ENCODE results near the gene HAP1. TPM values are rescaled to one million over a fixed set of nuclear protein-coding genes. Genes with fewer than 3 reads are reported as not detected.

HAP1 gene
- total and polyA plus RNA-seq, 4 donors: 7.3 to 52.8 (median 33.2) TPM

GRCh38 chr17:41775394-41776226, 41.2 kb upstream of the HAP1 start:
- 65% methylated on average over 11 of the region's 12 CpGs for WGBS (ENCODE audit: insufficient coverage)
- peaks cover 45% of the 10 kb centered on the region for H3K4me1 ChIP-seq (ENCODE audit: control insufficient read depth, insufficient read depth, low read length)
- H3K36me3 ChIP-seq (ENCODE audit: control insufficient read depth, insufficient read depth, low read length): peaks cover 42% of the 10 kb centered on the region

GRCh38 chr17:41773731-41774193, 39.3 kb upstream of the HAP1 start:
- WGBS (ENCODE audit: insufficient coverage): 48% methylated on average over 3 of the region's 8 CpGs
- peak in 1 of 6 donors; percentile 41 for DNase-seq (ENCODE audit: low read depth in 4 of 6, low spot score in 6 of 6)
- Histone ChIP-seq H3K4me3 (ENCODE audit: low read depth, low read length) (no peak overlapping the region), H3K27me3 (ENCODE audit: control insufficient read depth, insufficient read depth, low read length) (no peaks in the 10 kb centered on the region), H3K36me3 (ENCODE audit: control insufficient read depth, insufficient read depth, low read length) (peaks cover 59% of the 10 kb centered on the region), H3K9me3 (ENCODE audit: control insufficient read depth, insufficient read depth, low read length) (no peaks in the 10 kb centered on the region), H3K4me1 (ENCODE audit: control insufficient read depth, insufficient read depth, low read length) (peaks cover 45% of the 10 kb centered on the region), H3K27ac (ENCODE audit: low read depth, low read length) (no peak overlapping the region)

More at GRCh38 chr17:41775394-41776226, 41.2 kb upstream of the HAP1 start:
- H3K27me3 ChIP-seq (ENCODE audit: control insufficient read depth, insufficient read depth, low read length): no peaks in the 10 kb centered on the region
- H3K4me3 ChIP-seq (ENCODE audit: low read depth, low read length): no peak overlapping the region
- no peak for DNase-seq (ENCODE audit: low read depth in 4 of 6, low spot score in 6 of 6)
- H3K9me3 ChIP-seq (ENCODE audit: control insufficient read depth, insufficient read depth, low read length): no peaks in the 10 kb centered on the region
- peak overlapping the region; percentile 27 for H3K27ac ChIP-seq (ENCODE audit: low read depth, low read length)

GRCh38 chr17:41773190-41773588, 38.7 kb upstream of the HAP1 start:
- H3K4me1 ChIP-seq (ENCODE audit: control insufficient read depth, insufficient read depth, low read length): peaks cover 44% of the 10 kb centered on the region
- H3K27ac ChIP-seq (ENCODE audit: low read depth, low read length): no peak overlapping the region
- H3K27me3 ChIP-seq (ENCODE audit: control insufficient read depth, insufficient read depth, low read length): no peaks in the 10 kb centered on the region
- H3K36me3 ChIP-seq (ENCODE audit: control insufficient read depth, insufficient read depth, low read length): peaks cover 65% of the 10 kb centered on the region
- DNase-seq (ENCODE audit: low read depth in 4 of 6, low spot score in 6 of 6): no peak
- 49% methylated on average over 6 of the region's 12 CpGs for WGBS (ENCODE audit: insufficient coverage)
- no peak overlapping the region for H3K4me3 ChIP-seq (ENCODE audit: low read depth, low read length)
- H3K9me3 ChIP-seq (ENCODE audit: control insufficient read depth, insufficient read depth, low read length): no peaks in the 10 kb centered on the region

- peaks cover 39% of the 10 kb centered on the region for H3K4me1 ChIP-seq (ENCODE audit: control insufficient read depth, insufficient read depth, low read length)
- no peaks in the 10 kb centered on the region for H3K27me3 ChIP-seq (ENCODE audit: control insufficient read depth, insufficient read depth, low read length)
- H3K36me3 ChIP-seq (ENCODE audit: control insufficient read depth, insufficient read depth, low read length): peaks cover 70% of the 10 kb centered on the region
- WGBS (ENCODE audit: insufficient coverage): 92% methylated on average over 17 of the region's 19 CpGs
- H3K27ac ChIP-seq (ENCODE audit: low read depth, low read length): no peak overlapping the region
- H3K4me3 ChIP-seq (ENCODE audit: low read depth, low read length): no peak overlapping the region
- no peak for DNase-seq (ENCODE audit: low read depth in 4 of 6, low spot score in 6 of 6)
- no peaks in the 10 kb centered on the region for H3K9me3 ChIP-seq (ENCODE audit: control insufficient read depth, insufficient read depth, low read length)
These were observed 38.2 kb upstream of the HAP1 start for GRCh38 chr17:41772586-41773189.

GRCh38 chr17:41772218-41772585, 37.8 kb upstream of the HAP1 start:
- Histone ChIP-seq H3K4me1 (ENCODE audit: control insufficient read depth, insufficient read depth, low read length) (peaks cover 34% of the 10 kb centered on the region), H3K27me3 (ENCODE audit: control insufficient read depth, insufficient read depth, low read length) (no peaks in the 10 kb centered on the region), H3K9me3 (ENCODE audit: control insufficient read depth, insufficient read depth, low read length) (no peaks in the 10 kb centered on the region), H3K36me3 (ENCODE audit: control insufficient read depth, insufficient read depth, low read length) (peaks cover 71% of the 10 kb centered on the region), H3K4me3 (ENCODE audit: low read depth, low read length) (no peak overlapping the region), H3K27ac (ENCODE audit: low read depth, low read length) (no peak overlapping the region)
- no peak for DNase-seq (ENCODE audit: low read depth in 4 of 6, low spot score in 6 of 6)
- WGBS (ENCODE audit: insufficient coverage): 88% methylated on average over 4 of the region's 4 CpGs

- Histone ChIP-seq H3K4me3 (ENCODE audit: low read depth, low read length) (no peak overlapping the region), H3K36me3 (ENCODE audit: control insufficient read depth, insufficient read depth, low read length) (peaks cover 69% of the 10 kb centered on the region), H3K27ac (ENCODE audit: low read depth, low read length) (no peak overlapping the region), H3K9me3 (ENCODE audit: control insufficient read depth, insufficient read depth, low read length) (no peaks in the 10 kb centered on the region), H3K4me1 (ENCODE audit: control insufficient read depth, insufficient read depth, low read length) (peaks cover 29% of the 10 kb centered on the region), H3K27me3 (ENCODE audit: control insufficient read depth, insufficient read depth, low read length) (no peaks in the 10 kb centered on the region)
- 90% methylated on average over 15 of the region's 17 CpGs for WGBS (ENCODE audit: insufficient coverage)
- no peak for DNase-seq (ENCODE audit: low read depth in 4 of 6, low spot score in 6 of 6)
These were observed 37.2 kb upstream of the HAP1 start for GRCh38 chr17:41771389-41772206.

- H3K36me3 ChIP-seq (ENCODE audit: control insufficient read depth, insufficient read depth, low read length): peaks cover 73% of the 10 kb centered on the region
- H3K4me1 ChIP-seq (ENCODE audit: control insufficient read depth, insufficient read depth, low read length): peaks cover 13% of the 10 kb centered on the region
- H3K27me3 ChIP-seq (ENCODE audit: control insufficient read depth, insufficient read depth, low read length): no peaks in the 10 kb centered on the region
- H3K4me3 ChIP-seq (ENCODE audit: low read depth, low read length): no peak overlapping the region
- no peak for DNase-seq (ENCODE audit: low read depth in 4 of 6, low spot score in 6 of 6)
- 93% methylated on average over 2 of the region's 3 CpGs for WGBS (ENCODE audit: insufficient coverage)
- H3K27ac ChIP-seq (ENCODE audit: low read depth, low read length): no peak overlapping the region
- no peaks in the 10 kb centered on the region for H3K9me3 ChIP-seq (ENCODE audit: control insufficient read depth, insufficient read depth, low read length)
These were observed 35.5 kb upstream of the HAP1 start for GRCh38 chr17:41769985-41770384.

GRCh38 chr17:41769346-41769862, 35.0 kb upstream of the HAP1 start:
- peaks cover 12% of the 10 kb centered on the region for H3K4me1 ChIP-seq (ENCODE audit: control insufficient read depth, insufficient read depth, low read length)
- H3K9me3 ChIP-seq (ENCODE audit: control insufficient read depth, insufficient read depth, low read length): no peaks in the 10 kb centered on the region
- DNase-seq (ENCODE audit: low read depth in 4 of 6, low spot score in 6 of 6): no peak
- 81% methylated on average over 16 of the region's 16 CpGs for WGBS (ENCODE audit: insufficient coverage)
- H3K27ac ChIP-seq (ENCODE audit: low read depth, low read length): no peak overlapping the region
- H3K27me3 ChIP-seq (ENCODE audit: control insufficient read depth, insufficient read depth, low read length): no peaks in the 10 kb centered on the region
- H3K36me3 ChIP-seq (ENCODE audit: control insufficient read depth, insufficient read depth, low read length): peaks cover 79% of the 10 kb centered on the region
- H3K4me3 ChIP-seq (ENCODE audit: low read depth, low read length): no peak overlapping the region

- no peak for DNase-seq (ENCODE audit: low read depth in 4 of 6, low spot score in 6 of 6)
- H3K36me3 ChIP-seq (ENCODE audit: control insufficient read depth, insufficient read depth, low read length): peaks cover 84% of the 10 kb centered on the region
These were observed 34.3 kb upstream of the HAP1 start for GRCh38 chr17:41768682-41769288.

More at GRCh38 chr17:41768682-41769288, 34.3 kb upstream of the HAP1 start:
- Histone ChIP-seq H3K27ac (ENCODE audit: low read depth, low read length) (no peak overlapping the region), H3K4me3 (ENCODE audit: low read depth, low read length) (no peak overlapping the region), H3K4me1 (ENCODE audit: control insufficient read depth, insufficient read depth, low read length) (peaks cover 10% of the 10 kb centered on the region), H3K9me3 (ENCODE audit: control insufficient read depth, insufficient read depth, low read length) (no peaks in the 10 kb centered on the region), H3K27me3 (ENCODE audit: control insufficient read depth, insufficient read depth, low read length) (no peaks in the 10 kb centered on the region)
- WGBS (ENCODE audit: insufficient coverage): 91% methylated on average over 21 of the region's 23 CpGs

Measured in spinal cord (tissue), 10 donors.